Measurements from ENCODE around the gene FNDC7. TPM values are rescaled to one million over a fixed set of nuclear protein-coding genes. Genes with fewer than 3 reads are reported as not detected.
"Not testable (repeated sequence)": the region's sequence is repeated elsewhere in the genome, so short reads cannot be mapped to it uniquely, and the experiment has no call there.

FNDC7 gene
- total and polyA plus RNA-seq, 9 of the 15 experiments (the other 6 are each of a cell fraction or from before 2014, with no cell fraction given): not detected

- peaks cover 52% of the 10 kb centered on the region for H3K36me3 ChIP-seq (ENCODE audit: control insufficient read depth, insufficient read depth, low read length)
- H2AFZ ChIP-seq (ENCODE audit: low read depth, low read length); H3K4me3 ChIP-seq; FAIRE-seq; H3K79me2 ChIP-seq (ENCODE audit: control insufficient read depth, insufficient read depth, low read length); H3K4me2 ChIP-seq (ENCODE audit: insufficient read depth, low read length); BruUV-seq (replicated peaks); H3K27me3 ChIP-seq (ENCODE audit: control insufficient read depth in 2 of 2, insufficient read depth in 2 of 2, low read length in 2 of 2); DNase-seq (ENCODE audit: extremely low read depth in 1 of 4, low spot score in 3 of 4); H3K27ac ChIP-seq (ENCODE audit: extremely low read depth, low read depth, low read length); H3K9ac ChIP-seq (ENCODE audit: insufficient read depth in 1 of 2, low read depth in 2 of 2, low read length in 2 of 2); H3K9me1 ChIP-seq (ENCODE audit: control insufficient read depth, insufficient read depth, low read length); in situ Hi-C loops (cut with MboI); H3K9me3 ChIP-seq (replicated peaks; ENCODE audit: control insufficient read depth, insufficient read depth, low read depth, low read length); H4K20me1 ChIP-seq (replicated peaks; ENCODE audit: control insufficient read depth, insufficient read depth, low read length); CTCF ChIA-PET (ENCODE audit: low intra/inter-chr PET ratio); H3K4me1 ChIP-seq (replicated peaks in 1 of 2; ENCODE audit: control insufficient read depth in 2 of 2, insufficient read depth in 2 of 2, low read length in 2 of 2): not testable (repeated sequence)
- WGBS (ENCODE audit: insufficient coverage, low coverage, missing lambda C conversion rate): 84% methylated on average over 6 of the region's 6 CpGs
- intact Hi-C loops (cut with micrococcal nuclease): loop anchor here (2.0 kb wide), 1 partner anchor 45 kb away; the partner anchor contains the start of gene STXBP3
- peak; percentile 1; the same call in 2 of the 3 replicates for ATAC-seq
- peak; percentile 14 for TF ChIP-seq E2F8 (IDR thresholded peaks at IDR 0.05; ENCODE audit: low read depth, partially characterized antibody)
- TF ChIP-seq EWSR1 (IDR thresholded peaks at IDR 0.05; ENCODE audit: borderline replicate concordance, low read depth, partially characterized antibody): peak; percentile 38
- peak; percentile 74 for TF ChIP-seq POLR2A (conservative IDR thresholded peaks at IDR 0.05)
- TF ChIP-seq CBX1 (IDR thresholded peaks at IDR 0.05; ENCODE audit: low read depth): peak; percentile 72; the same call in 1 of the 2 replicates
- TF ChIP-seq CEBPB (tag; IDR thresholded peaks at IDR 0.05): peak; percentile 50
- peak; percentile 74 for TF ChIP-seq SUPT5H (IDR thresholded peaks at IDR 0.05)
- 0 out of 2 replicates have a peak, but pooled peaks have one; percentile 17 for TF ChIP-seq ADNP (tag; IDR thresholded peaks at IDR 0.05)
- TF ChIP-seq FOXK1 (CRISPR knock-in tag; IDR thresholded peaks at IDR 0.05; ENCODE audit: borderline replicate concordance): 0 out of 2 replicates have a peak, but pooled peaks have one; percentile 23
- TF ChIP-seq POLR2B (IDR thresholded peaks at IDR 0.05; ENCODE audit: low read depth, partially characterized antibody): peak; percentile 30
- 0 out of 2 replicates have a peak, but pooled peaks have one; percentile 13 for TF ChIP-seq HBP1 (CRISPR knock-in tag; IDR thresholded peaks at IDR 0.05)
- POLR2A ChIA-PET: interaction anchor here (0.6 to 6.5 kb wide), 9 partner anchors 9 to 168 kb away, joined by 3 to 97 read pairs (median 4); partner anchors contain the start of genes FNDC7 and PRPF38B
These were observed 10.6 kb upstream of the FNDC7 start for GRCh38 chr1:108702109-108702508.
